ENCODE measurements around the gene HSF2. TPM values are rescaled to one million over a fixed set of nuclear protein-coding genes. Genes with fewer than 3 reads are reported as not detected.

Gene HSF2
- total RNA-seq, 1 experiment from 2014 or later, result 15.6 TPM

DNA sequence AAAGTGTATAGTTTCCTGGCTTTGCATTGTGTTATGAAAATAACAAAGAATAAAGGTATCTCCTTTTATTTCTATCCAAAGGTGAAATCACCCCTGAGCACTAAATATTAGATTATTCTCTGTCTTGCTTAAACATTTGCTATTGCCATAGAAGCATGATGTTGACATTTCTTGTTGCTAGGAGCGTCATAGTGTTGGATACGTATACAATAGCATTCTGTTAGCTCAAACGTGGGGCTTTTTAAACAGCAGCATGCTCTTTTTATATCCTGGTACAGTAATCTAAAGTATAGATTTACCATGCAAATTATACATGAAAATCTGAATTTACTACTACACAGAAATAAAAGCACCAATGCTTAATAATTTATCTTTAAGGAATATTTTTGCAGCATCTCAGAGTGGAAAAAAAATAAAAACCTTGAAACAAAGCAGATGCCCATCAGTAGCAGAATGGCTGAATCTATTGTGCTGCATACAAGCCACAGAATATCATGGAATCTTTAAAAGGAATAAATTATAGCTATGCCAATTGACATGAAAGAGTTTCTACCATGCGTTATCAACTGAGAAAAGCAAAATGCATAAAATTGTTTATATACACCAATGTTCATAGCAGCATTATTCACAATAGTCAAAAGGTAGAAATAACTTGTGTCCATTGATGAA lies 9.6 kb upstream of the HSF2 start:
- no peak for DNase-seq
- H3K9me3 ChIP-seq, result no peaks in the 10 kb centered on the region
- H3K4me3 ChIP-seq, result no peak overlapping the region
- no peaks in the 10 kb centered on the region for H3K36me3 ChIP-seq
- H3K27me3 ChIP-seq, result no peaks in the 10 kb centered on the region; the same call in 1 of the 2 replicates

DNA sequence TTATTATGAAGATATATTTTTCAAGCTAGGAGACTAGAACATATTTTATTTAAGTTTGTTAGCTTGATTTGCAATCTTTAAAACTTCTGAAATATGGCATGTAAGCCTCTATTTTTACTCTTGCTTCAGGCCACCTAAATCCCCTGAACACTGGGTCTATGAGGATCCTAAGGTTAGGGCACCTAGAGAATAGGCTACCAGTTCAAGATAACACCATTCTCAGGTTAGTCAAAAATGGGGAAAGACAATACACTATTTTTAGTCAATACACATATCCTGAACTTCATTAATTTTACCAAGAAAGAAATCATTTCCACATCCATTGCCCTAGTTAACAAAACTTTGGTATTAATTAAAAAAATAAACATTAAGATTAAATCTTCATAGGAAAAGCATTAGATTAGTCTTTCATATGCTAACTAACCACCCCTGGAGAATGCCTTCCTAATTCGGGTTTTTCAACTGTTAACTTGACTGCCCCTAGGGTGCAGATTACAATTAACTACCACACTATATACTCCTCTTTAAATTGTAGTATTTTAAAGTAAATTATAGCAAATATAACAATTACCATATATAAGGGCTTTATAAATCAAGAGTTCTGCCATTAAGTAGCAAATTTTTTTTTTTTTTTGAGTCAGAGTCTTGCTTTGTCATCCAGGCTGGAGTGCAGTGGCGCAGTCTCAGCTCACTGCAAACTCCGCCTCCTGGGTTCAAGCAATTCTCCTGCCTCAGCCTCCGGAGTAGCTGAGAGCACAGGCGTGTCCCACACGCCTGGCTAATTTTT lies 6.7 kb upstream of the HSF2 start:
- Histone ChIP-seq H3K27me3 (no peaks in the 10 kb centered on the region; the same call in 1 of the 2 replicates), H3K9me3 (no peaks in the 10 kb centered on the region), H3K36me3 (no peaks in the 10 kb centered on the region), H3K4me3 (no peak overlapping the region)
- DNase-seq, result no peak

DNA sequence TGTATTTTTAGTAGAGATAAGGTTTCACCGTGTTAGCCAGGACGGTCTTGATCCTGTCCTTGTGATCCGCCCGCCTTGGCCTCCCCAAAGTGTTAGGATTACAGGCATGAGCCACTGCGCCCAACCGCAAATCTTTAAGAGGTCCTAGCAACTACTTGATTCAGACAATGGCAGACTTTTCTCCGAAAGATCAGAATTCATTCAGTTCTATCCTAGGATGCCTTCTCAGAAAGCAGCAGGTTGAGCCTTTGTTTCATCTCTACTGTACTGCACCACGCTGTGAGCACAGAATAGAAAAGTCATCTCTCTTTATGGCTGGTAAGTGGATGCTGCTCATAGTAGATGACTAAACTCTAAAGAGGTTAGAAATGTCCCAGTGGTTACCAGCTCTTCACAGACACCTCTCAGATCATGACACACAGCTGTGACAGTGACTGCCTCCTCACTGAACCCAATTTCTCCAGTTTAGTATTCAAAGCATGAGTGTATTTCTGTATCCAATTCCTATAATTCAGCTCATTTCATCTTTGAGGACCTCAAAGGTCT lies 6.0 kb upstream of the HSF2 start:
- H3K4me3 ChIP-seq, result no peak overlapping the region
- H3K9me3 ChIP-seq, result no peaks in the 10 kb centered on the region
- H3K36me3 ChIP-seq, result no peaks in the 10 kb centered on the region
- H3K27me3 ChIP-seq, result no peaks in the 10 kb centered on the region; the same call in 1 of the 2 replicates
- DNase-seq, result no peak

DNA sequence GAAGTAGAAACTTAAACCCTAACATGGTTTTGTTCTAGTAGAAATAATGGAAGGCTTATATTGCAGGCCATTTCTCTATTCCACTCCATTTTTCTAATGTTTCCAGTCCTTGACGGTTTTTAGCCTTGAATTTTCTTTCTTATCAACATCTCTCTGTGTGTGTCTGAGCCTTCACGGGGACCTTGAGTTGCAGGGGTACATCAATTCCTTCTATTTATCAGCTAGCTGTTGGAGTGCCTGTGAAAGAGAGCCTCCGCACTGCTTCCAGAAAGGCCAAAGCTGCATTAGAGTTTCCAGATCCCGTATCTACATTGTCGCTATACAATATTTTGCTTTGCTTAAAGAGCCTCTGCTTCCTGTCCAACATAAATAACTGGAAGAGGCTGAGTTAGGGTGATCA lies 5.4 kb upstream of the HSF2 start:
- DNase-seq, result no peak
- no peak overlapping the region for H3K4me3 ChIP-seq
- no peaks in the 10 kb centered on the region; the same call in 1 of the 2 replicates for H3K27me3 ChIP-seq
- no peaks in the 10 kb centered on the region for H3K36me3 ChIP-seq
- H3K9me3 ChIP-seq, result no peaks in the 10 kb centered on the region

DNA sequence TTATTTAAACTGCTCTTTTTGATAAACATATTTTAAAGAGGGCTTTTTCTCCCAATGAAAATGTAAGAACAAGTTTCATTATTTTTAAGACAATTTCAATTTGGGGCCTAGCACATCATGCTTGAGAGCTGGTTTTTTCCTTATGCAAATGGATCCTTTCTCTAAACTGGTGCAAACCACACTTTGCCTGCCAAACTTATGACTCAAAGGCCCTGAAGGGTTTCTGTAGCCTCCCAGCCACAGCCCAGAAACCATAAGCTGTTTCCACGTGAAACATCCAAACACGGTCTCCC lies 451 bp upstream of the HSF2 start:
- H3K9me3 ChIP-seq, result no peaks in the 10 kb centered on the region
- DNase-seq, result no peak
- peak overlapping the region; percentile 98 for H3K4me3 ChIP-seq
- H3K36me3 ChIP-seq, result no peaks in the 10 kb centered on the region; the same call in 1 of the 2 replicates
- H3K27me3 ChIP-seq, result no peaks in the 10 kb centered on the region; the same call in 1 of the 2 replicates

DNA sequence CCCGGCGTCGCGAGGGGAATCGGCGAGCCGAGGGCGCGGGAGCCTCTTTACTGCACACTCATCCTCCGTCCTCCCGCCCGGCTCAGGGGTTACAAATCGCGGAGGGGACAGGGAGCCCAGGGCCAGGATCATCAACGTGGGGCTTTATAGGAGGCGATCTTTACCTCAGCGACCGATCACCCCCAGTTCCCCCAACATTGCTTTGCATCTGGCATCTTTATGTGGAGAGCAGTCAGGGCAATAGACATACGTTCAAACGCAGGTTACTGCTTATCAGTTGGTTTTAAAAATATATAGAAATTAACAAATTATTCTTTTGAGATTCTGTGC lies 634 bp downstream of the HSF2 start:
- Histone ChIP-seq H3K36me3 (no peaks in the 10 kb centered on the region; the same call in none of the 2 replicates), H3K27me3 (no peaks in the 10 kb centered on the region), H3K4me3 (peak overlapping the region; percentile 98), H3K9me3 (no peaks in the 10 kb centered on the region)
- peak; percentile 27 for DNase-seq

DNA sequence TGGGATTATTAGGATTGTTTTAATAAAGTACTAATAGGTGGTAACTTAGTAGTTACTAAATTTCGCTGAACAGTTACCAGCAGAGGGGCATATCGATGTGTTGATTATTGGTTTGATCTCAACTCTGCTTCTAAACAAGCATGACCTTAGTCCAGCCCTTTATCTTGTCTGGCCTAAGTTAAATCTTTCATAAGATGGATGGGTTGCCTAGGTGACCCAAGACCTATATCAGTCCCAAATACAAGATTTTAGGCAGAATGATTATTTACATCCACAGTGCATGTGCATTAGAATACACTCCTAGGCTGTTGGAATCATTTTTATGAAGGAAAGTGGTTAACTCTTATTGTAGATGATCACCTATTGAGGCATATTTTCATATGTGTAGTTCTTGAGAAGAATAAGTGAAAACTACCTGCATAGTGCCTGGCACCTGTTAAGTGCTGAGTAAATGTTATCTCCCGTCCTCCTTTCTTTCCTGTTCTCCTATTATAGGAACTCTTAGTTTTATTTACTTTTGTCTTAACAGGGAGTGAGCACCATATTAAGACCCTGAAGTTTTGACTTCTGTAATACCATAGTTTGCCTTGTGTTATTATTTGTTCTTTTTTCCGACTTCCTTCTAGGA lies 1.1 kb downstream of the HSF2 start:
- no peaks in the 10 kb centered on the region for H3K27me3 ChIP-seq
- H3K9me3 ChIP-seq, result no peaks in the 10 kb centered on the region
- no peak for DNase-seq
- H3K4me3 ChIP-seq, result peak overlapping the region; percentile 98
- peaks cover under 1% of the 10 kb centered on the region for H3K36me3 ChIP-seq

DNA sequence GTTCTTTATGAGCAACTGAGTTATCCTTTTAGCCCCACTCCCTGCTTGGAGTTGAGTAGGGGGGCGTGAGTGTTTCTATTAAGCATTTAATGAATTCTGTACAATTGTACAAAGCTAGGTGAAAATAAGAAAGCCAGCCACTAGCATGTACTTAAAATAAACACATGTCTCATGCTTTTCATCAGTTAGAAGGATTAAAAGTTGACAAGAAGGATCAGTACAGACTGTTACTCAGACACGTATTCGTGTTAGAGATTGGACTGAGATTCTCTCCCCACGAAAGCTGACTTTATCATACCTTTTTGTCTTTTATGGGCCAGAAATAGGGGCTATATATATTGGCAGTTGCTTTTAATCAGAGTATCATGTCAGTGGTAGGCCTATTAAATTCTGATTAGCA lies 1.7 kb downstream of the HSF2 start:
- Histone ChIP-seq H3K4me3 (peak overlapping the region; percentile 98), H3K36me3 (peaks cover 2% of the 10 kb centered on the region)

DNA sequence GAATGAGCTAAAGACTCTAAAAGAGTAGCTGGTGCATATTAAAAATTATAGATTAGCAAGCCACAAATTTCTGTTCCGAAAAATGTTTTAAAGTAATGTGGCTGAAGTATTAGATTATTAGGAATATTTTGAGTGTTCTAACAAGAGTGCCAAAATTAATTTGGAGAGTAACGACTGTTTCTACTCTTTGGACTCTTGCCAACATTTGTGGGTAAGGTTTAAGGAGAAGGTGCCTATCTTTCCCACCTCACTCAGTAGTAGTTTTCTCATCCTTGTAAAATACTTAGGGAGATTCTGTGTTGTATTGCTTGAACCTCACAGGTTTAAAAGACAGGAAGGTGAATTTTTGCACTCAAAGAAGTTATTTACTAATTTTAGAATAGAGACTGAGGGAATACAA lies 5.0 kb downstream of the HSF2 start:
- Histone ChIP-seq H3K4me3 (no peak overlapping the region), H3K9me3 (no peaks in the 10 kb centered on the region; the same call in 1 of the 2 replicates), H3K36me3 (peaks cover 2% of the 10 kb centered on the region), H3K27me3 (no peaks in the 10 kb centered on the region)
- no peak for DNase-seq

More for the DNA sequence above, 1.7 kb downstream of the HSF2 start:
- DNase-seq, result no peak
- H3K9me3 ChIP-seq, result no peaks in the 10 kb centered on the region; the same call in 1 of the 2 replicates
- H3K27me3 ChIP-seq, result no peaks in the 10 kb centered on the region

DNA sequence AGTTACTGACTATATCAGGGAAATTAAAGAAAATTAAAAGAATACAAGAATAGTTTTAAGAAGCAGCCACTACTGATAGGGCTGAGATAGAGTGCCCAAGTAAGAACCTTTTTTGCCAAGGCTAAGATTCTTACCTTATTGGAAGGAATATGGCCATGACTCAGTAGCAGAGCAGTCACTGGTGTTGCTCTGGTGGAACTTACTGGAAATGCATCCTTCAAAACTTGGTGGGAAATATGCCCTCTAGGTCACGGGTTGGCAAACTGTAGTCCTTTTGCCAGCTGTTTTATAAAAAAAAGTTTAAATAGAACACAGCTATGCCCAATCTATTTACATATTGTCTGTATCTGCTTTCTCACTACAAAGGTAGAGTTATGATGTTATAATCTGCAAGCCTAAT lies 6.0 kb downstream of the HSF2 start:
- Histone ChIP-seq H3K27me3 (no peaks in the 10 kb centered on the region), H3K4me3 (no peak overlapping the region), H3K36me3 (peaks cover 2% of the 10 kb centered on the region), H3K9me3 (no peaks in the 10 kb centered on the region; the same call in 1 of the 2 replicates)
- peak; percentile 5 for DNase-seq

DNA sequence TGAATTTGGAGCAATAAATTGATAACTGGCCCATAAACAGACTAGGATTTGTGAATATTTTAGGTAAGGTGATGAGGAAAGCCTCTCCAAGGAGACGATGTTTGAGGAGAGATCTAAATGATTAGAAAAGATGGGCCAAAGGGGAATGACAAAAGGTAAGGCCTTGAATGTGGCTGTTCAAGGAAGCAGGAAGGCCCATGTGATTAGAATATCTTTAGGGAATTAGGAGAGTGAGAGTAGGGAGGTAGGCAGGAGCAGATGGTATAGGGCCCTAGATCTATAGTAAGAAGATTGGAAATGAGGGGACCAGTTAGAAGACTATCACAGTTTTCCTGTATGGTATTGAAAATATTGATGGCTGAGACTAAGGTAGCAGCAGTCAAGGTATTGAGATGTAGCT lies 6.7 kb downstream of the HSF2 start:
- Histone ChIP-seq H3K36me3 (peaks cover 2% of the 10 kb centered on the region), H3K9me3 (no peaks in the 10 kb centered on the region; the same call in 1 of the 2 replicates), H3K27me3 (no peaks in the 10 kb centered on the region), H3K4me3 (no peak overlapping the region)
- DNase-seq, result no peak

DNA sequence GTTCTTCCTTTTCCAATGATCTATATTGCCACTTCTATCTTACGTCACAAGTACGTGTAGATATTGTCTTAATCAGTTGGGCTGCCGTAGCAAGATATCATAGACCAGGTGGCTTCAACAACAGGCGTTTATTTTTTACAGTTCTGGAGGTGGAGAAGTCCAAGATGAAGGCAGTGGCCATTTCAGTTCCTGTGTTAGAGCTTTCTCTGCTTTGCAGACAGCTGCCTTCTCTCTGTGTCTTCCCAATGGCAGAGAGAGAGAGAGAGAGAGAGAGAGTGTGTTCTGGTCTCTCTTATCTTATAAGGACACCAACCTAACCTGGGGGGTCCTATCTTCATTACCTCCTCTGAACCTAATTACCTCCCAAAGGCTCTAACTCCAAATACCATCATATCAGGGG lies 8.3 kb downstream of the HSF2 start:
- no peaks in the 10 kb centered on the region; the same call in 1 of the 2 replicates for H3K9me3 ChIP-seq
- no peak for DNase-seq
- peaks cover 6% of the 10 kb centered on the region for H3K36me3 ChIP-seq
- no peak overlapping the region for H3K4me3 ChIP-seq
- no peaks in the 10 kb centered on the region for H3K27me3 ChIP-seq

DNA sequence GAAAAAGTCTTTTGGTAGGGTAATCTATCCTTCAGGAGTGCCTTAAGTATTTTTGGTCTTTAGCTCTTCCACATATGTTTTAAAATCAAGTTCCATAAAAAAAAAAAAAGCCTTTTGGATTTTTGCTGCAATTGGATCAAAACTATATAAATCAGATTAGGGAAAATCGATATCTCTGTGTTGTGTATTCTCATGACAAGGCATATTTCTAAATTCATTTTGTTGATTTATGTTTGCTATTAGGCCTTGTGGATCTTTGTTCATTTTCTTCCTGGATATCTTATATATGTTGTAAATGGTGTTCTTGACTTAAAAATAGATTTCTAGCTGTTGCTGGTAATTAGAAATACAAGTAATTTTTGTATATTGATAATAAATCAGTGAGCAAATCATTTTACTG lies 8.8 kb downstream of the HSF2 start:
- no peaks in the 10 kb centered on the region; the same call in 1 of the 2 replicates for H3K9me3 ChIP-seq
- H3K36me3 ChIP-seq, result peaks cover 6% of the 10 kb centered on the region
- no peaks in the 10 kb centered on the region for H3K27me3 ChIP-seq
- DNase-seq, result no peak
- H3K4me3 ChIP-seq, result no peak overlapping the region

DNA sequence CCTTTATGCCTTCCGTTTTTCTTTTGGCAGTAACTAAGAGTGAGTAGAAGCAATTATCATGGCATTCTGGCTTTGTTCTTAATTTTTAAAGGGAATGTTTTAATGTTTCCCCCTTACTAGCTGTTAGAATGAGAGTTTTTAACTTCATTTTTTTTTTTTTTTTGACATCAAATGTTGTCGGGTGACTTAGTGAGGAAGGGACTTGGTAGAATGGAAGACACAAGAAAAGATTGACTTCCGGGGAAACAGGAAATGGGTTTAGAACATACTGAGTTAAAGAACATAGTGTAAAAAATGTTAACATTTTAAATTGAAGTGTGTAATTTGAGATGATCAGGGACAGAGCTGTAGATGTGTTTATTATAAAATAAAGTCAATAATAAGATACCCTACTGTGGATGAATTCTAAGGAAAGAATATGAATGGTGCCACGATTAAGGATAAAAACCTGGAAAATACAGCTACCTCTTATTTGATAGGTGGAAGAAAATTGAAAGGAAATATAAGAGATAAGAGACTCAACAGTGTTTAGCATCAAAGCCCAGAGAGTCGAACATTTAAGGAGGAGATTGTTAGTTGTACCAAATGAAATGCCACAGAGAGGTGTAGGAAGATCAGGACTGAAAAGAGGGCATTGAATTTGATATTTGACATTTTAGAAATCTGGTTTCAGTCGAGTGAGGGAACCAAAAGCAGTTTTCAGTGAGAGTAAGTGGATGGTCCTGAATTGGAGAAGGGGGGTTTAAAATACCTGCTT lies 9.4 kb downstream of the HSF2 start:
- peaks cover 6% of the 10 kb centered on the region for H3K36me3 ChIP-seq
- H3K4me3 ChIP-seq, result no peak overlapping the region
- no peaks in the 10 kb centered on the region for H3K27me3 ChIP-seq
- H3K9me3 ChIP-seq, result no peaks in the 10 kb centered on the region; the same call in 1 of the 2 replicates
- DNase-seq, result no peak

DNA sequence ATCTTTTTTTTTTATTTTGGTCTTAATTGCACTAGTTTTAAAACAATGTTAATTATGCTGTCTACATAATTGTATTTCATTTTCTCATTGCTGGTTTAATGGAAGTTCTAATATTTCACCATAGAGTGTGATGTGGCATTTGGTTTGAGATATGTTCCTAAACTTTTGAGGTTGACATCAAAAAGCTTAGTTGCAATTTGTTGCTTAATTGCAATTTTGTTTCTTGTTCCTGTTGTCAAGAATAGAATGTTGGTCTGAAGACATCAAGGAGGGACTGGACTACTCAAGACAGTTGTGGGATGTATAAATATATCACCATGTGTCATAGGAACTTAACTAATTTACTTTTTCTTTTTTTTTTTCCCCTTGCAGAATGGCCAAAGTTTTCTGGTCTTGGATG lies 12.5 kb downstream of the HSF2 start:
- no peaks in the 10 kb centered on the region for H3K9me3 ChIP-seq
- no peak overlapping the region for H3K4me3 ChIP-seq
- H3K36me3 ChIP-seq, result peaks cover 4% of the 10 kb centered on the region; the same call in 1 of the 2 replicates
- no peak for DNase-seq
- no peaks in the 10 kb centered on the region for H3K27me3 ChIP-seq

DNA sequence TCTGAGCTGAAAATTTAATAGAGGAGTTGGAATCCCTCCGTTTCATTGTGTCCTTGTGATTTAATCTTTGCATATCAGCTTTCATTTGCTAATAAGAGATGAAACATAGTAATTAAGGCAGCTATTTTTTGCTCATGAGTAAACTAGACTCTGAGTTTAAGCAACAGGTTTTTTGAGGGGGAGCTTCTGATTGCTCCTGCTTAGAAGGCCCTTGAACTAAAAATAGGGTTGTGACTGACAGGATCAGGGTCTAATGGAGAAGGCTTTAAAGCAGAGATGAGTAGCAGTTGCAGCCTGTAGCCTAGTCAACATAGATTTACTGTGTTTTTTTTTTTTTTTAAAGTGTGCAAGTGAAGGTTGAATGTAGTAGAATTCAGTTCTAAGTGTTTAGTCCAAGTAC lies 17.4 kb downstream of the HSF2 start:
- peaks cover 12% of the 10 kb centered on the region for H3K36me3 ChIP-seq
- H3K9me3 ChIP-seq, result no peaks in the 10 kb centered on the region
- no peak for DNase-seq
- no peaks in the 10 kb centered on the region for H3K27me3 ChIP-seq
- no peak overlapping the region for H3K4me3 ChIP-seq

DNA sequence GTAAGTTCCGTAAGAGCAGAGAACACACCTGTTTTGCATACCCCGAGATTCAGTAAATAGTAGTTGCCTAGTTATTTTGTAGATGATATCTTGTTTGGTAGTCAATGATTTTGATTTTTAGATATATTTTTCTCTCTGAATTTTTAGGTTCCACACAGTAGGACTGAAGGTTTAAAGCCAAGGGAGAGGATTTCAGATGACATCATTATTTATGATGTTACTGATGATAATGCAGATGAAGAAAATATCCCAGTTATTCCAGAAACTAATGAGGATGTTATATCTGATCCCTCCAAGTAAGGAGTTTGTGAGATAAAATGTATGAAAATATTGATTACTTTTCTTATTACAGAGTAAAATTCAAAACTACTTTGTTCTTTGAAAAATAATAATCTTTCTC lies 22.6 kb downstream of the HSF2 start:
- H3K4me3 ChIP-seq, result no peak overlapping the region
- H3K36me3 ChIP-seq, result peaks cover 21% of the 10 kb centered on the region
- no peaks in the 10 kb centered on the region for H3K27me3 ChIP-seq
- no peaks in the 10 kb centered on the region for H3K9me3 ChIP-seq
- DNase-seq, result no peak

Measured in MG63 (cell line).